RCC 7860 (cell line): ENCODE results near the gene STAT1.

Experiments
- DNase-seq: peaks from one replicate; pipeline ENCODE4 v3.0.0-alpha.2; 2015; ENCODE audit warnings: low spot score
- FAIRE-seq: peaks from 2 replicates; lab custom pipeline; 2012; peaks lifted over from hg19 to GRCh38; lab: Jason Lieb, UNC

Gene STAT1

GRCh38 chr2:190929919-190930318 is 84.1 kb downstream of the STAT1 start:
- DNase-seq (peak; percentile 95), FAIRE-seq (peak; percentile 99)

- peak; percentile 97 for FAIRE-seq
- DNase-seq: peak; percentile 82
Measured at GRCh38 chr2:190927301-190927700, 86.7 kb downstream of the STAT1 start.

GRCh38 chr2:190922376-190922775 is 91.6 kb downstream of the STAT1 start:
- DNase-seq (no peak), FAIRE-seq (peak; percentile 62)

- no peak for DNase-seq
- FAIRE-seq: no peak
Measured at GRCh38 chr2:190920085-190920484, 93.9 kb downstream of the STAT1 start.
